HG03575 (cell line): ENCODE data around the gene TP53I3.
"Not testable (repeated sequence)": the region's sequence is repeated elsewhere in the genome, so short reads cannot be mapped to it uniquely, and the experiment has no call there.

ENCODE experiments used
- ATAC-seq: cut with Tn5 transposase; IDR thresholded peaks from one replicate; pipeline ENCODE4 v1.9.1; 2021; ENCODE audit not compliant: unreplicated experiment, insufficient number of reproducible peaks, low FRiP score; ENCODE audit errors: extremely low read depth

The TP53I3 gene

GRCh38 chr2:24073816-24074215 lies 10.8 kb downstream of the TP53I3 start:
- no peak for ATAC-seq

- no peak for ATAC-seq
Measured at GRCh38 chr2:24072259-24072658, 12.4 kb downstream of the TP53I3 start.

GRCh38 chr2:24065341-24065740 lies 19.3 kb downstream of the TP53I3 start:
- no peak for ATAC-seq

- no peak for ATAC-seq
Measured at GRCh38 chr2:24058564-24059271, 25.9 kb downstream of the TP53I3 start.

- no peak for ATAC-seq
Measured at GRCh38 chr2:24055750-24056149, 28.9 kb downstream of the TP53I3 start.

GRCh38 chr2:24054366-24055010 lies 30.1 kb downstream of the TP53I3 start:
- no peak for ATAC-seq

- no peak for ATAC-seq
Measured at GRCh38 chr2:24052951-24053350, 31.7 kb downstream of the TP53I3 start.

- ATAC-seq: no peak
Measured at GRCh38 chr2:24051833-24052232, 32.8 kb downstream of the TP53I3 start.

- no peak for ATAC-seq
Measured at GRCh38 chr2:24050041-24050979, 34.3 kb downstream of the TP53I3 start.

- ATAC-seq: no peak
Measured at GRCh38 chr2:24049485-24050021, 35.1 kb downstream of the TP53I3 start, which contains the start of gene FKBP1B. Gene FKBP1B, plus strand, starts transcription at chr2:24049741. Its CDS starts 109 bp downstream, at chr2:24049850.

- ATAC-seq: no peak
Measured at GRCh38 chr2:24048769-24049484, 35.7 kb downstream of the TP53I3 start.

GRCh38 chr2:24047703-24048033 lies 37.0 kb downstream of the TP53I3 start:
- no peak for ATAC-seq

- peak; percentile 95 for ATAC-seq
Measured at GRCh38 chr2:24046930-24047702, 37.5 kb downstream of the TP53I3 start, which contains the start of gene WDCP. Gene WDCP, minus strand, starts transcription at chr2:24047391. Its CDS starts 7,897 bp downstream, at chr2:24039494.

GRCh38 chr2:24046599-24046929 lies 38.1 kb downstream of the TP53I3 start:
- no peak for ATAC-seq

- ATAC-seq: no peak
Measured at GRCh38 chr2:24045511-24046508, 38.8 kb downstream of the TP53I3 start.

GRCh38 chr2:24043133-24043532 lies 41.5 kb downstream of the TP53I3 start:
- ATAC-seq: not testable (repeated sequence)

GRCh38 chr2:24040511-24040910 lies 44.1 kb downstream of the TP53I3 start:
- ATAC-seq: no peak
